Measurements from ENCODE around the gene FRMPD4.
"Not testable (repeated sequence)": the region's sequence is repeated elsewhere in the genome, so short reads cannot be mapped to it uniquely, and the experiment has no call there.

Gene FRMPD4

GRCh38 chrX:12489341-12489740 lies 351.1 kb downstream of the FRMPD4 start:
- Histone ChIP-seq H3K4me1 (ENCODE audit: control insufficient read depth, insufficient read depth, low read length) (no peaks in the 10 kb centered on the region), H3K36me3 (ENCODE audit: control insufficient read depth, insufficient read depth, low read length) (no peaks in the 10 kb centered on the region), H3K9me3 (ENCODE audit: control insufficient read depth, insufficient read depth, low read length) (no peaks in the 10 kb centered on the region), H3K4me3 (ENCODE audit: low read depth, low read length) (no peak overlapping the region), H3K27me3 (ENCODE audit: control insufficient read depth, insufficient read depth, low read length) (no peaks in the 10 kb centered on the region), H3K9ac (ENCODE audit: low read depth, low read length) (no peak overlapping the region)

GRCh38 chrX:12494400-12495138 lies 356.3 kb downstream of the FRMPD4 start:
- H3K9me3 ChIP-seq (ENCODE audit: control insufficient read depth, insufficient read depth, low read length) = no peaks in the 10 kb centered on the region
- no peak overlapping the region for H3K9ac ChIP-seq (ENCODE audit: low read depth, low read length)
- no peak overlapping the region for H3K4me3 ChIP-seq (ENCODE audit: low read depth, low read length)
- no peaks in the 10 kb centered on the region for H3K27me3 ChIP-seq (ENCODE audit: control insufficient read depth, insufficient read depth, low read length)
- peaks cover 3% of the 10 kb centered on the region for H3K4me1 ChIP-seq (ENCODE audit: control insufficient read depth, insufficient read depth, low read length)
- H3K36me3 ChIP-seq (ENCODE audit: control insufficient read depth, insufficient read depth, low read length) = no peaks in the 10 kb centered on the region

- H3K9me3 ChIP-seq (ENCODE audit: control insufficient read depth, insufficient read depth, low read length) = no peaks in the 10 kb centered on the region
- no peak overlapping the region for H3K4me3 ChIP-seq (ENCODE audit: low read depth, low read length)
These were observed 358.1 kb downstream of the FRMPD4 start for GRCh38 chrX:12496343-12496742.

GRCh38 chrX:12497832-12498591 lies 359.7 kb downstream of the FRMPD4 start:
- no peak overlapping the region for H3K4me3 ChIP-seq (ENCODE audit: low read depth, low read length)
- no peaks in the 10 kb centered on the region for H3K36me3 ChIP-seq (ENCODE audit: control insufficient read depth, insufficient read depth, low read length)
- peaks cover 3% of the 10 kb centered on the region for H3K4me1 ChIP-seq (ENCODE audit: control insufficient read depth, insufficient read depth, low read length)
- H3K9me3 ChIP-seq (ENCODE audit: control insufficient read depth, insufficient read depth, low read length) = no peaks in the 10 kb centered on the region
- no peaks in the 10 kb centered on the region for H3K27me3 ChIP-seq (ENCODE audit: control insufficient read depth, insufficient read depth, low read length)
- H3K9ac ChIP-seq (ENCODE audit: low read depth, low read length) = no peak overlapping the region

More at GRCh38 chrX:12496343-12496742, 358.1 kb downstream of the FRMPD4 start:
- Histone ChIP-seq H3K9ac (ENCODE audit: low read depth, low read length) (no peak overlapping the region), H3K4me1 (ENCODE audit: control insufficient read depth, insufficient read depth, low read length) (peaks cover 3% of the 10 kb centered on the region), H3K36me3 (ENCODE audit: control insufficient read depth, insufficient read depth, low read length) (no peaks in the 10 kb centered on the region), H3K27me3 (ENCODE audit: control insufficient read depth, insufficient read depth, low read length) (no peaks in the 10 kb centered on the region)

DNA sequence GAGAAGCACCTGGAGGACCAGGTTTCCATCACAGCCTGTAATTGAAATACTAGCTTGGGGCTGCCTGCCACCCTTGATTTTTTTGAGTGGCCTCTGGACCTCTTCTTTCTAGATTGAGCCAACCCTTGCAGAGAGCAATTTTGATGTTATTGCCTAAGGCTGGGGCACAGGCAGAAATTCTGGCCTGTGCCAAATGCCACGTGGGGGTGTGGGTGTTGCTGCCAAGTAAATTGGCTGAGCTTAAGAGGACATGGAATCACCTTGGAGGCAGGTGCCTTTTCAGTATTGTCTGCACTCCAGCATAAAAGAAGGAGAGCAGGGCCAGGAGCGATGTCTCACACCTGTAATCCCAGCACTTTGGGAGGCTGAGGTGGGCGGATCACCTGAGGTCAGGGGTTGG lies 366.9 kb downstream of the FRMPD4 start:
- Histone ChIP-seq H3K4me1 (ENCODE audit: control insufficient read depth, insufficient read depth, low read length) (no peaks in the 10 kb centered on the region), H3K9ac (ENCODE audit: low read depth, low read length) (no peak overlapping the region), H3K4me3 (ENCODE audit: low read depth, low read length) (no peak overlapping the region), H3K36me3 (ENCODE audit: control insufficient read depth, insufficient read depth, low read length) (no peaks in the 10 kb centered on the region), H3K27me3 (ENCODE audit: control insufficient read depth, insufficient read depth, low read length) (no peaks in the 10 kb centered on the region), H3K9me3 (ENCODE audit: control insufficient read depth, insufficient read depth, low read length) (no peaks in the 10 kb centered on the region)

GRCh38 chrX:12515384-12515783 lies 377.1 kb downstream of the FRMPD4 start:
- H3K4me3 ChIP-seq (ENCODE audit: low read depth, low read length); H3K27me3 ChIP-seq (ENCODE audit: control insufficient read depth, insufficient read depth, low read length); H3K9ac ChIP-seq (ENCODE audit: low read depth, low read length); H3K36me3 ChIP-seq (ENCODE audit: control insufficient read depth, insufficient read depth, low read length); H3K9me3 ChIP-seq (ENCODE audit: control insufficient read depth, insufficient read depth, low read length); H3K4me1 ChIP-seq (ENCODE audit: control insufficient read depth, insufficient read depth, low read length): not testable (repeated sequence)

DNA sequence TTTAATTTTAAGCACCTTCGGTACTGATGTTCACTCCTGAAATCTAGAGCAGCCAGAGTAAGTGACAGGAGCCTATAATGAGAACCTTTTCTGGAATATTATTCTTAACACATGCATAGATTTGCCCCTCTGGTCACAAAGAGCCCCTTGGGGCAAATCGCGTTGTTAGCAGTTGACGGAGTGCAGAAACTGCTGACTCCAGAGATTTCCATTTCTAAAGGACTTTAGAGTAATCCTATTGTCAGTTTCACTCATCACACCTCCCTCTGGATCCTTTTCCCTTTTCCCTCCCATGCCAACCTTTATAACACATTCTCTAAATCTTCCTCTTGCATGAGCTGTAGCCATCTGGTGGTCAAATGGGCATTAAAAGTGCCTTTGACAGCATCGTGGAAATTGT lies 388.0 kb downstream of the FRMPD4 start:
- Histone ChIP-seq H3K4me1 (ENCODE audit: control insufficient read depth, insufficient read depth, low read length) (peaks cover 3% of the 10 kb centered on the region), H3K9me3 (ENCODE audit: control insufficient read depth, insufficient read depth, low read length) (no peaks in the 10 kb centered on the region), H3K36me3 (ENCODE audit: control insufficient read depth, insufficient read depth, low read length) (no peaks in the 10 kb centered on the region), H3K9ac (ENCODE audit: low read depth, low read length) (no peak overlapping the region), H3K4me3 (ENCODE audit: low read depth, low read length) (no peak overlapping the region), H3K27me3 (ENCODE audit: control insufficient read depth, insufficient read depth, low read length) (no peaks in the 10 kb centered on the region)

GRCh38 chrX:12538096-12538495 lies 399.8 kb downstream of the FRMPD4 start:
- H3K4me1 ChIP-seq (ENCODE audit: control insufficient read depth, insufficient read depth, low read length); H3K4me3 ChIP-seq (ENCODE audit: low read depth, low read length); H3K9me3 ChIP-seq (ENCODE audit: control insufficient read depth, insufficient read depth, low read length); H3K27me3 ChIP-seq (ENCODE audit: control insufficient read depth, insufficient read depth, low read length); H3K36me3 ChIP-seq (ENCODE audit: control insufficient read depth, insufficient read depth, low read length); H3K9ac ChIP-seq (ENCODE audit: low read depth, low read length): not testable (repeated sequence)

- H3K36me3 ChIP-seq (ENCODE audit: control insufficient read depth, insufficient read depth, low read length); H3K9ac ChIP-seq (ENCODE audit: low read depth, low read length); H3K27me3 ChIP-seq (ENCODE audit: control insufficient read depth, insufficient read depth, low read length); H3K4me3 ChIP-seq (ENCODE audit: low read depth, low read length); H3K9me3 ChIP-seq (ENCODE audit: control insufficient read depth, insufficient read depth, low read length); H3K4me1 ChIP-seq (ENCODE audit: control insufficient read depth, insufficient read depth, low read length): not testable (repeated sequence)
These were observed 404.0 kb downstream of the FRMPD4 start for GRCh38 chrX:12542251-12542650.

- H3K4me1 ChIP-seq (ENCODE audit: control insufficient read depth, insufficient read depth, low read length) = no peaks in the 10 kb centered on the region
These were observed 410.1 kb downstream of the FRMPD4 start for GRCh38 chrX:12548341-12548740.

GRCh38 chrX:12548746-12549145 lies 410.5 kb downstream of the FRMPD4 start:
- no peaks in the 10 kb centered on the region for H3K9me3 ChIP-seq (ENCODE audit: control insufficient read depth, insufficient read depth, low read length)
- no peaks in the 10 kb centered on the region for H3K27me3 ChIP-seq (ENCODE audit: control insufficient read depth, insufficient read depth, low read length)

More at GRCh38 chrX:12548341-12548740, 410.1 kb downstream of the FRMPD4 start:
- Histone ChIP-seq H3K9ac (ENCODE audit: low read depth, low read length) (no peak overlapping the region), H3K36me3 (ENCODE audit: control insufficient read depth, insufficient read depth, low read length) (no peaks in the 10 kb centered on the region), H3K27me3 (ENCODE audit: control insufficient read depth, insufficient read depth, low read length) (no peaks in the 10 kb centered on the region), H3K4me3 (ENCODE audit: low read depth, low read length) (no peak overlapping the region), H3K9me3 (ENCODE audit: control insufficient read depth, insufficient read depth, low read length) (no peaks in the 10 kb centered on the region)

GRCh38 chrX:12554206-12554605 lies 415.9 kb downstream of the FRMPD4 start:
- Histone ChIP-seq H3K9ac (ENCODE audit: low read depth, low read length) (no peak overlapping the region), H3K27me3 (ENCODE audit: control insufficient read depth, insufficient read depth, low read length) (no peaks in the 10 kb centered on the region), H3K4me3 (ENCODE audit: low read depth, low read length) (no peak overlapping the region), H3K9me3 (ENCODE audit: control insufficient read depth, insufficient read depth, low read length) (no peaks in the 10 kb centered on the region), H3K4me1 (ENCODE audit: control insufficient read depth, insufficient read depth, low read length) (peaks cover 3% of the 10 kb centered on the region), H3K36me3 (ENCODE audit: control insufficient read depth, insufficient read depth, low read length) (no peaks in the 10 kb centered on the region)

More at GRCh38 chrX:12548746-12549145, 410.5 kb downstream of the FRMPD4 start:
- Histone ChIP-seq H3K9ac (ENCODE audit: low read depth, low read length) (no peak overlapping the region), H3K36me3 (ENCODE audit: control insufficient read depth, insufficient read depth, low read length) (no peaks in the 10 kb centered on the region), H3K4me3 (ENCODE audit: low read depth, low read length) (no peak overlapping the region), H3K4me1 (ENCODE audit: control insufficient read depth, insufficient read depth, low read length) (no peaks in the 10 kb centered on the region)

Data from iPS-15b (cell line).